Hepatocyte (in vitro differentiated cells): Measurements from ENCODE around the gene OR5K1. TPM values are rescaled to one million over a fixed set of nuclear protein-coding genes. Genes with fewer than 3 reads are reported as not detected.

Experiments used
- DNase-seq: peaks from one replicate; pipeline ENCODE4 v3.0.0-alpha.2; 2016; ENCODE audit warnings: low spot score
- H2AFZ ChIP-seq: fragments of 200-600 bp; sonication (generic); 2 replicates; pipeline ENCODE4 v1.6.0; 2016; ENCODE audit warnings: antibody characterized with exemption, mild to moderate bottlenecking
- H3K27ac ChIP-seq: fragments of 200-600 bp; sonication (generic); 2 replicates; pipeline ENCODE4 v1.5.1; 2016; ENCODE audit warnings: mild to moderate bottlenecking
- H3K27me3 ChIP-seq: fragments of 200-600 bp; sonication (generic); 2 replicates; pipeline ENCODE4 v1.6.1; 2016
- H3K36me3 ChIP-seq: fragments of 200-600 bp; sonication (generic); replicated peaks from 2 replicates; pipeline ENCODE4 v1.5.1; 2016; ENCODE audit warnings: low read depth; ENCODE audit not compliant: insufficient read depth
- H3K4me1 ChIP-seq: fragments of 200-600 bp; sonication (generic); 2 replicates; pipeline ENCODE4 v1.5.1; 2016; ENCODE audit warnings: mild to moderate bottlenecking, moderate library complexity; ENCODE audit not compliant: insufficient read depth
- H3K4me2 ChIP-seq: fragments of 200-600 bp; sonication (generic); 2 replicates; pipeline ENCODE4 v1.6.0; 2016
- H3K4me3 ChIP-seq: fragments of 200-600 bp; sonication (generic); 2 replicates; pipeline ENCODE4 v1.5.1; 2016; ENCODE audit warnings: mild to moderate bottlenecking
- H3K79me2 ChIP-seq: fragments of 200-600 bp; sonication (generic); 2 replicates; pipeline ENCODE4 v1.6.0; 2017; ENCODE audit warnings: mild to moderate bottlenecking
- H3K9me2 ChIP-seq: fragments of 200-600 bp; sonication (generic); replicated peaks from 2 replicates; pipeline ENCODE4 v1.6.0; 2017; ENCODE audit warnings: mild to moderate bottlenecking; ENCODE audit not compliant: insufficient read depth
- H3K9me3 ChIP-seq: fragments of 200-600 bp; sonication (generic); 2 replicates; pipeline ENCODE4 v1.5.1; 2016; ENCODE audit warnings: low read depth, mild to moderate bottlenecking
- H4K20me1 ChIP-seq: fragments of 200-600 bp; sonication (generic); 2 replicates; pipeline ENCODE4 v1.6.0; 2016; ENCODE audit warnings: mild to moderate bottlenecking; ENCODE audit not compliant: insufficient read depth, poor library complexity, severe bottlenecking
- EZH2 ChIP-seq: fragments of 200-600 bp; sonication (generic); IDR thresholded peaks from 2 replicates; pipeline ENCODE4 v1.6.1; 2016; ENCODE audit warnings: antibody characterized with exemption, mild to moderate bottlenecking, borderline replicate concordance
- EZH2phosphoT487 ChIP-seq: fragments of 200-600 bp; sonication (generic); IDR thresholded peaks from one replicate; pipeline ENCODE4 v1.6.1; 2018; ENCODE audit warnings: antibody characterized with exemption, mild to moderate bottlenecking, low read depth, moderate library complexity; ENCODE audit not compliant: unreplicated experiment, severe bottlenecking
- WGBS: methylation state at CpG from one replicate; pipeline ENCODE4 v1.1.6; 2016; ENCODE audit warnings: low lambda C conversion rate; ENCODE audit errors: missing lambda C conversion rate; 5-methylcytosine and 5-hydroxymethylcytosine counted together
- polyA plus RNA-seq: library from polyadenylated mRNA; unstranded; fragments of >200 nt; fragmentation: Nextera tagmentation; extraction: Ambion mirVana; gene quantifications from 2 replicates; pipeline ENCODE4 v1.2.1, GENCODE V29; 2016
- total RNA-seq: library from RNA; depleted of rRNA; stranded (reverse); fragments of >200 nt; gene quantifications from 2 replicates; pipeline ENCODE4 v1.2.3, GENCODE V29; 2014
- TF ChIP-seq, protein P1 (sequence below): fragments of 200-600 bp; sonication (generic); IDR thresholded peaks from 2 replicates; pipeline ENCODE4 v1.5.1; 2016; ENCODE audit warnings: antibody characterized with exemption, mild to moderate bottlenecking; ENCODE audit not compliant: poor library complexity

The OR5K1 gene
- total and polyA plus RNA-seq, 2 experiments from 2014 or later: not detected

DNA sequence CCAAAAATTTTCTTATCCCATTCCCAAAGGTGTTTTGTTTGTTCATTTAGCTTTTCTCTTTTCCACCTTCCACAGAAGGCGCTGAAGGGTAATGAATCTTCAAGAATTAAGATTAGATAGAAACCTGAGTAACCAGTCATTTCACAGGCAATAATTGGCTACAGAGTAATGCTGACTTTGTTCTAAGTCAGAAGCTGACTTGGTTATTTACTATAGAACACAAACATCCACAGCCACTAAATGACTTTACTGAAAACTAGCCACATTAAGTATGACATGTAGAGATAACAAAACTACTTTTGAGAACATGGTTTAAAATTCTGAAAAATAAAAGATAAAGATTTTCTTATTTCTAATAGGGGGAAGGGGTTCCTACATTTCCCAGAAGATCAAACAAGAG lies 51.9 kb downstream of the OR5K1 start:
- 97% methylated on average over 1 of the region's 1 CpG for WGBS
- H3K27ac ChIP-seq: no peak overlapping the region
- H3K4me3 ChIP-seq: no peak overlapping the region
- H3K79me2 ChIP-seq: peaks cover 15% of the 10 kb centered on the region
- H2AFZ ChIP-seq: no peak overlapping the region
- H4K20me1 ChIP-seq: no peaks in the 10 kb centered on the region
- H3K36me3 ChIP-seq: no peaks in the 10 kb centered on the region
- H3K9me3 ChIP-seq: no peaks in the 10 kb centered on the region
- no peaks in the 10 kb centered on the region for H3K27me3 ChIP-seq
- no peaks in the 10 kb centered on the region for H3K9me2 ChIP-seq
- no peak for DNase-seq
- H3K4me2 ChIP-seq: no peak overlapping the region
- TF ChIP-seq EZH2phosphoT487: no peak
- TF ChIP-seq, protein P1, sequence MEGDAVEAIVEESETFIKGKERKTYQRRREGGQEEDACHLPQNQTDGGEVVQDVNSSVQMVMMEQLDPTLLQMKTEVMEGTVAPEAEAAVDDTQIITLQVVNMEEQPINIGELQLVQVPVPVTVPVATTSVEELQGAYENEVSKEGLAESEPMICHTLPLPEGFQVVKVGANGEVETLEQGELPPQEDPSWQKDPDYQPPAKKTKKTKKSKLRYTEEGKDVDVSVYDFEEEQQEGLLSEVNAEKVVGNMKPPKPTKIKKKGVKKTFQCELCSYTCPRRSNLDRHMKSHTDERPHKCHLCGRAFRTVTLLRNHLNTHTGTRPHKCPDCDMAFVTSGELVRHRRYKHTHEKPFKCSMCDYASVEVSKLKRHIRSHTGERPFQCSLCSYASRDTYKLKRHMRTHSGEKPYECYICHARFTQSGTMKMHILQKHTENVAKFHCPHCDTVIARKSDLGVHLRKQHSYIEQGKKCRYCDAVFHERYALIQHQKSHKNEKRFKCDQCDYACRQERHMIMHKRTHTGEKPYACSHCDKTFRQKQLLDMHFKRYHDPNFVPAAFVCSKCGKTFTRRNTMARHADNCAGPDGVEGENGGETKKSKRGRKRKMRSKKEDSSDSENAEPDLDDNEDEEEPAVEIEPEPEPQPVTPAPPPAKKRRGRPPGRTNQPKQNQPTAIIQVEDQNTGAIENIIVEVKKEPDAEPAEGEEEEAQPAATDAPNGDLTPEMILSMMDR: no peak
- no peak for TF ChIP-seq EZH2
- H3K4me1 ChIP-seq: no peaks in the 10 kb centered on the region

GRCh38 chr3:98518816-98519215 lies 55.8 kb downstream of the OR5K1 start:
- H3K4me3 ChIP-seq: no peak overlapping the region
- no peak overlapping the region for H2AFZ ChIP-seq
- H3K9me2 ChIP-seq: no peaks in the 10 kb centered on the region
- no peaks in the 10 kb centered on the region for H3K27me3 ChIP-seq
- no peak overlapping the region for H3K27ac ChIP-seq
- no peak for DNase-seq
- TF ChIP-seq EZH2 (no peak), EZH2phosphoT487 (no peak)
- TF ChIP-seq, protein P1: no peak
- peaks cover 5% of the 10 kb centered on the region for H4K20me1 ChIP-seq
- no peaks in the 10 kb centered on the region for H3K36me3 ChIP-seq
- 97% methylated on average over 2 of the region's 2 CpGs for WGBS
- no peak overlapping the region for H3K4me2 ChIP-seq
- peaks cover 6% of the 10 kb centered on the region for H3K4me1 ChIP-seq
- H3K79me2 ChIP-seq: peaks cover 35% of the 10 kb centered on the region
- no peaks in the 10 kb centered on the region for H3K9me3 ChIP-seq

DNA sequence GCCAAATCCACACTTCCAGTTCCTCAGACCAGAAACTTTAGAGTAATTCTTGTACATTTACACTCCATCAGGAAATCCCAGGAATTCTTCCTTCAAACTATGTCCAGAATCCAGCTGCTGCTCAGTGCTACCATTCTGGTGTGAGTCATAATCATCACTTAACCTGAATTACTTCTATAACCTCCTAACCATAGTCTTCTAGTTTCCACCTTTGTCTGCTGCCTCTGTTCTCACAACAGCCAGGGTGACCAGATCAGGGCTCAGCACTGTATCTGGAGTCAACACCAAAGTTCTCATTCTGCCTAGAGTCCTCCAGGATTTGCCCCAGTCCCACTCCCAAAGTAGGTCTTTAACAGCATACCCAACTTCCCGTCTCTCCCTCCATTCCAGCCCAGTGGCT lies 56.4 kb downstream of the OR5K1 start:
- Histone ChIP-seq H2AFZ (no peak overlapping the region), H3K9me3 (no peaks in the 10 kb centered on the region), H3K9me2 (no peaks in the 10 kb centered on the region), H3K4me2 (no peak overlapping the region), H3K4me1 (peaks cover 6% of the 10 kb centered on the region), H3K4me3 (no peak overlapping the region), H3K79me2 (peaks cover 35% of the 10 kb centered on the region), H3K27ac (no peak overlapping the region), H3K27me3 (no peaks in the 10 kb centered on the region), H4K20me1 (peaks cover 5% of the 10 kb centered on the region), H3K36me3 (no peaks in the 10 kb centered on the region)
- no peak for DNase-seq
- WGBS: 100% methylated on average over 1 of the region's 1 CpG
- TF ChIP-seq, protein P1: no peak
- no peak for TF ChIP-seq EZH2phosphoT487
- no peak for TF ChIP-seq EZH2
